Mammary epithelial cell (primary cell): ENCODE measurements around the gene ADGRV1.

Experiments used
- EZH2 ChIP-seq: IDR thresholded peaks from 2 replicates; pipeline ENCODE4 v1.6.1; 2012; ENCODE audit warnings: low read length, inconsistent platforms, borderline replicate concordance
- TF ChIP-seq, protein P1 (sequence below), 2 donors: IDR thresholded peaks in 1 of 2; conservative IDR thresholded peaks in 1 of 2; 2 replicates each; pipeline ENCODE4 v1.5.1; 2011 to 2012; ENCODE audit warnings: inconsistent platforms in 2 of 2, low read length in 2 of 2, mild to moderate bottlenecking in 2 of 2, control low read depth in 1 of 2, low read depth in 1 of 2; ENCODE audit not compliant: insufficient read depth in 1 of 2; ENCODE audit errors: extremely low read depth in 1 of 2

DNA sequence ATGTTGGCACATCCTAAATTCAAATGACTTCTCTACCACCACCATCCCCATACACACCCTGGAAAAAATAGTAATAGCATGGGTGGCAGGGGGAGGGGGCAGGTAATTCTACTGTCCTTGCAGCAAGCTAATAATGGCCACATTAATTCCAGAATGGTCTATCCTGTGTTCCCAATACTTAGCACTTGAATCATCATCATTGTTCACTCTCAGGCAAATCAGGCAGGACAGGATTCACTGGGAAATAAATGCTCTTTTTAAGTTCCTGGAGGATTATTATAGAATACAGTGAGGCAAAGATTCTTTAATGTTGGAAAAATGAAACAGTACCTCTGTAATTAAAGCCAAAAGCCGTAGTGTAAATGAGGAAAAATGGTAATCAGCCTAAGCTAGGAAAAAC, 570.0 kb downstream of the ADGRV1 start:
- TF ChIP-seq, protein P1, sequence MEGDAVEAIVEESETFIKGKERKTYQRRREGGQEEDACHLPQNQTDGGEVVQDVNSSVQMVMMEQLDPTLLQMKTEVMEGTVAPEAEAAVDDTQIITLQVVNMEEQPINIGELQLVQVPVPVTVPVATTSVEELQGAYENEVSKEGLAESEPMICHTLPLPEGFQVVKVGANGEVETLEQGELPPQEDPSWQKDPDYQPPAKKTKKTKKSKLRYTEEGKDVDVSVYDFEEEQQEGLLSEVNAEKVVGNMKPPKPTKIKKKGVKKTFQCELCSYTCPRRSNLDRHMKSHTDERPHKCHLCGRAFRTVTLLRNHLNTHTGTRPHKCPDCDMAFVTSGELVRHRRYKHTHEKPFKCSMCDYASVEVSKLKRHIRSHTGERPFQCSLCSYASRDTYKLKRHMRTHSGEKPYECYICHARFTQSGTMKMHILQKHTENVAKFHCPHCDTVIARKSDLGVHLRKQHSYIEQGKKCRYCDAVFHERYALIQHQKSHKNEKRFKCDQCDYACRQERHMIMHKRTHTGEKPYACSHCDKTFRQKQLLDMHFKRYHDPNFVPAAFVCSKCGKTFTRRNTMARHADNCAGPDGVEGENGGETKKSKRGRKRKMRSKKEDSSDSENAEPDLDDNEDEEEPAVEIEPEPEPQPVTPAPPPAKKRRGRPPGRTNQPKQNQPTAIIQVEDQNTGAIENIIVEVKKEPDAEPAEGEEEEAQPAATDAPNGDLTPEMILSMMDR (conservative IDR thresholded peaks at IDR 0.05 in 1 of 2, IDR thresholded peaks at IDR 0.05 in 1 of 2; ENCODE audit: extremely low read depth in 1 of 2, insufficient read depth in 1 of 2, low read depth in 1 of 2, low read length in 2 of 2) = no peak
- TF ChIP-seq EZH2 = no peak
